ENCODE results near the gene BET1. TPM values are rescaled to one million over a fixed set of nuclear protein-coding genes. Genes with fewer than 3 reads are reported as not detected.

Gene BET1
- total RNA-seq, 1 donor from 2014 or later = 35.5 TPM

DNA sequence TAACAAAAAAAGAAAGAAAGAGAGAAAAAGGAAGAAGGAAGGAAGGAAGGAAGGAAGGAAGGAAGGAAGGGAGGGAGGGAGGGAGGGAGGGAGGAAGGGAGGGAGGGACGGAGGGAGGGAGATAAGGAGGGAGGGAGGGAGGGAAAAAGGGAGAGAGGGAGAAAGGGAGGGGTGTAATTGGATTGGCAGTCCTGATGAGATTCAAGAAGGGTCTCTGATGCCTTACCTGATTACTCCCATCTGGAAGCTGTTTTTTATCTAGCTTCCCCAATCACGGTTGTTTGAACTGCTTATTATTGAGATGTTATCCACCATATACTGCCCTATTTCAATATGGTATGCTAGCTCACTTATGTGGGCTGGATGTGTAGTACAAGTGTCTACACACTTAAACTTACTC, 55.3 kb downstream of the BET1 start:
- DNase-seq (ENCODE audit: low read depth) = no peak
- TF ChIP-seq CTCF (conservative IDR thresholded peaks at IDR 0.05; ENCODE audit: low read depth, low read length) = no peak
- H3K4me3 ChIP-seq (ENCODE audit: low read depth, low read length) = no peak overlapping the region

DNA sequence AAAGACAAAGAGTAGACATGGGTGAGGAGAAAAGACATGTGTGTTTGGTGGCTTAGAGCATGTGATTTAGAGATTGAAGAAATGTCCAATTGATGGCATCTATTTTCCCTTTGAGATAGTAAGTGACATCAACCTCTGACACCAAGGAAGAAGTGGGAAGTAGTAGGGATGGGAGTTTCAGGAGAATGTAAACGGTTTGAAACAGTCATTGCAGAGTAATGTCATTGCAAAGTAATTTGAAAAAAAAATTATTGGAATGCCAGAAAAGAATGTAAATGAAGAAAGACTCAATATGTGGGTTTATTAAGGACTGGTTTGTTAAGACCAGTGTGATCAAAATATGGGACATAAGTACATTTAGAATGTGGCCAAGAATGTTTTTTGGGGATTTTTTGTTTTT, 56.0 kb downstream of the BET1 start:
- no peak for DNase-seq (ENCODE audit: low read depth)
- TF ChIP-seq CTCF (conservative IDR thresholded peaks at IDR 0.05; ENCODE audit: low read depth, low read length) = no peak
- no peak overlapping the region for H3K4me3 ChIP-seq (ENCODE audit: low read depth, low read length)

GRCh38 chr7:93945756-93946535, 58.2 kb downstream of the BET1 start:
- no peak overlapping the region for H3K4me3 ChIP-seq (ENCODE audit: low read depth, low read length)
- DNase-seq (ENCODE audit: low read depth) = no peak
- TF ChIP-seq CTCF (conservative IDR thresholded peaks at IDR 0.05; ENCODE audit: low read depth, low read length) = no peak

- DNase-seq (ENCODE audit: low read depth) = no peak
- no peak for TF ChIP-seq CTCF (conservative IDR thresholded peaks at IDR 0.05; ENCODE audit: low read depth, low read length)
- no peak overlapping the region for H3K4me3 ChIP-seq (ENCODE audit: low read depth, low read length)
These were observed 59.1 kb downstream of the BET1 start for GRCh38 chr7:93945083-93945482.

DNA sequence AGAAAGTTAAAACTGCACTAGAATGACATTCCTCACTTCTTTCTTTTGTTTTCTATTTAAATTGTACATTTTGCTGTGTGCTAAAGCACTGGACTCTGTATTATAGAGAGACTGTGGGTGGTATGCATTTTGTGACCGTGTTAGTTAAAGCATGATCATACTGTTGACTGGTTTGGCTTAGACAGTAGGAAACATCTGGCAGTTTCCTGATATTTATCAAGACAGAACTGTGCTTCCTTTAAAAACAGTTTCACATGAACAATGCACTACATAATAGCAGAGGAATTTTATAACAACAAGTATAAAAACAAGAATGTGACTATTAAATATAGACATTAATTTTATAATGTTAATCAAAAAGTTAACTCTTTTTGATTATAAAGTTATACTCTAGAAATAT, 59.5 kb downstream of the BET1 start:
- no peak for TF ChIP-seq CTCF (conservative IDR thresholded peaks at IDR 0.05; ENCODE audit: low read depth, low read length)
- no peak for DNase-seq (ENCODE audit: low read depth)
- H3K4me3 ChIP-seq (ENCODE audit: low read depth, low read length) = no peak overlapping the region

- TF ChIP-seq CTCF (conservative IDR thresholded peaks at IDR 0.05; ENCODE audit: low read depth, low read length) = no peak
- no peak for DNase-seq (ENCODE audit: low read depth)
- no peak overlapping the region for H3K4me3 ChIP-seq (ENCODE audit: low read depth, low read length)
These were observed 60.2 kb downstream of the BET1 start for GRCh38 chr7:93943816-93944540.

Other genes with a start within 250 kb of the BET1 start
- 144 and 162 TPM in 2 replicates for gene TFPI2, start 113.6 kb downstream of the BET1 start, total RNA-seq
- not detected in 2 replicates for gene GNGT1, start 97.8 kb downstream of the BET1 start, total RNA-seq
- 35.2 and 43.6 TPM in 2 replicates for gene GNG11, start 82.6 kb downstream of the BET1 start, total RNA-seq